Vagina (tissue), 2 donors: ENCODE data around the gene HDAC7.

ENCODE experiments used
- POLR2A ChIP-seq, 2 donors: fragments of 450-650 bp; IDR thresholded peaks; one replicate each; pipeline ENCODE4 v1.6.1; 2017; ENCODE audit warnings: antibody characterized with exemption in 2 of 2, mild to moderate bottlenecking in 2 of 2, moderate library complexity in 2 of 2
- POLR2AphosphoS5 ChIP-seq, 2 donors: sonication (generic); formaldehyde crosslinking; IDR thresholded peaks; one replicate each; pipeline ENCODE4 v1.9.0; 2017; ENCODE audit warnings: antibody characterized with exemption in 2 of 2, mild to moderate bottlenecking in 2 of 2, low read depth in 1 of 2; ENCODE audit not compliant: insufficient read depth in 1 of 2
- TF ChIP-seq, protein P1 (sequence below), 3 experiments: fragments of 450-650 bp in 2 of 3; fragments of 200-600 bp in 1 of 3; sonication (generic) in 1 of 3; IDR thresholded peaks; one replicate each; pipeline ENCODE4 v1.5.1; 2017 to 2019; ENCODE audit warnings: antibody characterized with exemption in 3 of 3, mild to moderate bottlenecking in 2 of 3, moderate library complexity in 2 of 3

DNA sequence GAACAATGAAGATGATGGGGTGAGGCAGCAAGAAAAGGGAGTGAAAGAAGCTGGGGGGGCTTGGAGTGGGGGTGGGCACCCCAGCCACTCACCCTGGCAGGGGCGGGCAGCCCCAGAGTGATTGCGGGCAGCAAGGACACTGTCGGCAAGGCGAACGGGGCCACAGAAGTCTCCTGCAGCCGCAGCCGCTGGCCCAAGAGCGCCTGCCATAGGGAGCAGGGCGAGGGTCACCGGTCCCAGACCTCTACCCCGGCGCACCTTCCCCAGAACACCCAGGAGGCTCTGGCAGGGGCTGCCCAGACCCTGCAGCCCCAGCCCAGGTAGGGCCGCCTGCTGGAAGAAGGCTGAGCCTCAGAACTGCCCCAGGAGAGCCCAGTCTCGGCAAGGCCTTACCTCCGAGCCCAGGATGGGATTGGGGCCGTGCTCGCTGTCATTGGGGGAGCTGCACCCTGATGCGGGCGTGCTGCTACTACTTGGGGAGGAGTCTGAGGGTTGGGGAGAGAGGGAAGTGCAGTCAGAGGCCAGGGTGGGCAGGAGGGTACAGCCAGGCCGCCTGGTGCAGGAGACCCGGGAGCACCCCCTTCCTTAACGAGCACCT lies 23.8 kb downstream of the HDAC7 start:
- TF ChIP-seq, protein P1, sequence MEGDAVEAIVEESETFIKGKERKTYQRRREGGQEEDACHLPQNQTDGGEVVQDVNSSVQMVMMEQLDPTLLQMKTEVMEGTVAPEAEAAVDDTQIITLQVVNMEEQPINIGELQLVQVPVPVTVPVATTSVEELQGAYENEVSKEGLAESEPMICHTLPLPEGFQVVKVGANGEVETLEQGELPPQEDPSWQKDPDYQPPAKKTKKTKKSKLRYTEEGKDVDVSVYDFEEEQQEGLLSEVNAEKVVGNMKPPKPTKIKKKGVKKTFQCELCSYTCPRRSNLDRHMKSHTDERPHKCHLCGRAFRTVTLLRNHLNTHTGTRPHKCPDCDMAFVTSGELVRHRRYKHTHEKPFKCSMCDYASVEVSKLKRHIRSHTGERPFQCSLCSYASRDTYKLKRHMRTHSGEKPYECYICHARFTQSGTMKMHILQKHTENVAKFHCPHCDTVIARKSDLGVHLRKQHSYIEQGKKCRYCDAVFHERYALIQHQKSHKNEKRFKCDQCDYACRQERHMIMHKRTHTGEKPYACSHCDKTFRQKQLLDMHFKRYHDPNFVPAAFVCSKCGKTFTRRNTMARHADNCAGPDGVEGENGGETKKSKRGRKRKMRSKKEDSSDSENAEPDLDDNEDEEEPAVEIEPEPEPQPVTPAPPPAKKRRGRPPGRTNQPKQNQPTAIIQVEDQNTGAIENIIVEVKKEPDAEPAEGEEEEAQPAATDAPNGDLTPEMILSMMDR (IDR thresholded peaks at IDR 0.05) = no peak
- TF ChIP-seq POLR2AphosphoS5 (IDR thresholded peaks at IDR 0.05; ENCODE audit: insufficient read depth in 1 of 2, low read depth in 1 of 2) (no peak), POLR2A (IDR thresholded peaks at IDR 0.05) (no peak)
